Esophagus squamous epithelium (tissue), 5 donors: ENCODE data around the gene CFAP65. TPM values are rescaled to one million over a fixed set of nuclear protein-coding genes. Genes with fewer than 3 reads are reported as not detected.

ENCODE experiments used
- DNase-seq: peaks from one replicate; lab custom pipeline; 2025; lab: John Stamatoyannopoulos, UW
- H3K27ac ChIP-seq, 4 donors: fragments of 200-600 bp; sonication (generic); one replicate each; pipeline ENCODE4 v1.5.1; 2016 to 2019; ENCODE audit warnings: mild to moderate bottlenecking in 1 of 4
- H3K27me3 ChIP-seq, 4 donors: fragments of 200-600 bp; sonication (generic); 1 replicate in 3 of 4; 2 replicates in 1 of 4; pipeline versions ENCODE4 v1.5.1 to v1.6.0; 2017 to 2021; ENCODE audit warnings: antibody characterized with exemption in 1 of 4
- H3K36me3 ChIP-seq, 3 donors: fragments of 200-600 bp; sonication (generic); one replicate each; pipeline ENCODE4 v1.5.1; 2016 to 2019
- H3K4me1 ChIP-seq, 3 donors: fragments of 200-600 bp; sonication (generic); one replicate each; pipeline ENCODE4 v1.5.1; 2017 to 2019
- H3K4me3 ChIP-seq, 4 donors: fragments of 200-600 bp; sonication (generic); 1 replicate in 3 of 4; 2 replicates in 1 of 4; pipeline ENCODE4 v1.5.1; 2016 to 2019; ENCODE audit warnings: mild to moderate bottlenecking in 2 of 4, moderate library complexity in 1 of 4
- H3K9me3 ChIP-seq, 3 donors: fragments of 200-600 bp; sonication (generic); one replicate each; pipeline ENCODE4 v1.5.1; 2016 to 2019
- POLR2A ChIP-seq, 4 donors: fragments of 450-650 bp; IDR thresholded peaks; one replicate each; pipeline ENCODE4 v1.6.1; 2017; ENCODE audit warnings: antibody characterized with exemption in 4 of 4, mild to moderate bottlenecking in 4 of 4, moderate library complexity in 3 of 4
- WGBS, 2 donors: methylation state at CpG; one replicate each; pipeline ENCODE4 v1.1.5; 2018; 5-methylcytosine and 5-hydroxymethylcytosine counted together
- intact Hi-C: fragments of 100-400 bp; cut with DNase I; formaldehyde crosslinking; loops from one replicate; pipeline ENCODE4 v1.15.0; 2022
- total RNA-seq, 4 donors: library from RNA; depleted of rRNA; stranded (reverse); fragments of >200 nt; gene quantifications; one replicate each; pipeline ENCODE4 v1.1.0, GENCODE V29; 2016
- TF ChIP-seq, protein P1 (sequence below), 6 experiments: fragments of 450-650 bp in 4 of 6; fragments of 200-600 bp in 2 of 6; sonication (generic) in 2 of 6; IDR thresholded peaks; one replicate each; pipeline ENCODE4 v1.5.1; 2016 to 2019; ENCODE audit warnings: antibody characterized with exemption in 6 of 6, mild to moderate bottlenecking in 4 of 6, moderate library complexity in 4 of 6
- donor health status: DM: yes; HTN: yes; CAD: no.

The CFAP65 gene
- total RNA-seq, 4 donors from 2014 or later: 0.19 TPM; not detected in 3

DNA sequence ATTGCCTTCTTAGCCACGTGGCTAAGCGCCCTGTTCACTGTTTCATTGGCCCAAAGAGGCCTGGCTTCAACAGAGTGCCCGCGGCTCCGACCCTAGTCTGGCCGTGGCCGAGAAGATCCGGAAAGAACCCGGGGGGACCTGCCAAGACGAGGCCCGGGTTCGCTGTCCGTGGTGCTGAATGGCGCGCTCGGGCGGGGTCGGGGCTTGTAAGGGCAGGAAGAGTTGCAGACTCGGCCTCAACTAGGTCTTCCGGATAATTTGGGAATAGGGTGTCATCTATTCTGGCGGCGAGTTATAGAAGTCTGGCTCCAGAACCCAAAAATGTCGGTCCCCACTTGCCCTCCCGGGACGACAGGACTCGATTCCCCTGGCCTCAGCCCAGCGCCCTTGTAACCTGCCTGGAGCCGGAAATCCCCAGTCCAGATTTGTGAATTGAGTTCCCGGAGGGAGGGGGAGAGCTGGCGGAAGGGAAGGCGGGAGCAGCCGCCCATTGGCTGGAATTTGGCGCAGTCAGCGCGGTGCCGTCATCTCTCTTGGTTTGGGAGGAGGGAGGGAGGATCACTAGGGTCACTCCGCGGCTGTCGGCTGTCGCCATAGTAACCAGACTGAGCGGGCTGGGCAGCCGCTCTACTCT is 78.3 kb downstream of the CFAP65 start:
- no peak overlapping the region for H3K27ac ChIP-seq
- no peak overlapping the region for H3K4me3 ChIP-seq
- H3K27me3 ChIP-seq: peaks cover 33 to 96% (median 41%) of the 10 kb centered on the region in 4 donors

DNA sequence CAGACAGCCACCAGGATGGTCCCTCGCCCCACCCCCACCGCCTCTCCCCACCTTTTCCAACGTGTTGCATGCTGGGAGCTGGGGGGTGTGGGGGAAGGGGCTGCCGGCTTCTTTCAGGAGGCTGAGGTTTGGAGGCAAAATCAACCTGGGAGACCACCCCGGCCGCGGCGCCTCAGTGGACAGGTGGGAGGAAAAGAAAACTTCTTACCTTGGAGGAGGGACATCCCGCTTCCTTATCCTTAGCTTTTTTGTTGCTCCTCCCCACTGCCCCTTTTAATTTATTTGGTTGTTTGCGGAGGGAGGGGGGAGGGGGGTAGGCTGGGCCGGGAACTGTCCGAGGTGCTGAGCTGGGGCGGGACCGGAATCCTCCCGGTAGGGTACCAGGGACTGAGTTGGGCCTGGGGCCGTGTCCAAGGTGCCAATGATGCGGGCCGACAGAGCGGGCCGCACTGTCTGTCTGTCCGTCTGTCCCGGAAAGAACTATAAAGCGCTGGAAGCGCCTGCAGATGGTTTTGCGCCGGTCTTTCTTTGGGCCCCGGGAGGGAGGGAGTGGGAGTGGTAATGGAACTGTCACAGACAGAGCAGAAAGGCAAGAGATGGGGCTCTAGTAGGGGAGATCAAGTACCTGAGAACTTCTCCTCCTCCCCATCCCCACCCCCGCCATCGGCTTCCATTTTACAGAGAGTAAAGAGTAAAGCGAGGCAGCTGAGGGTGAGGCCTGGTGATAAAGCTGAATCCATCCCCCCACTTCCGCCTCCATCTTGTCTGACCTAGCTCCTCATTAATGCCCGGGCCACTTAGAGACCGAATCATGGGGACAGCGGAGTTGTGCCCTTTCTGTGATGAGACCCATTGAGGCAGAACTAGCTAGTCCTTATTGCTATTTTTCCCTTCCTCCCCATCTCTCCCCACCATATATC is 79.4 kb downstream of the CFAP65 start:
- peaks cover 3 to 36% (median 18%) of the 10 kb centered on the region in 3 donors for H3K4me1 ChIP-seq
- TF ChIP-seq, protein P1, sequence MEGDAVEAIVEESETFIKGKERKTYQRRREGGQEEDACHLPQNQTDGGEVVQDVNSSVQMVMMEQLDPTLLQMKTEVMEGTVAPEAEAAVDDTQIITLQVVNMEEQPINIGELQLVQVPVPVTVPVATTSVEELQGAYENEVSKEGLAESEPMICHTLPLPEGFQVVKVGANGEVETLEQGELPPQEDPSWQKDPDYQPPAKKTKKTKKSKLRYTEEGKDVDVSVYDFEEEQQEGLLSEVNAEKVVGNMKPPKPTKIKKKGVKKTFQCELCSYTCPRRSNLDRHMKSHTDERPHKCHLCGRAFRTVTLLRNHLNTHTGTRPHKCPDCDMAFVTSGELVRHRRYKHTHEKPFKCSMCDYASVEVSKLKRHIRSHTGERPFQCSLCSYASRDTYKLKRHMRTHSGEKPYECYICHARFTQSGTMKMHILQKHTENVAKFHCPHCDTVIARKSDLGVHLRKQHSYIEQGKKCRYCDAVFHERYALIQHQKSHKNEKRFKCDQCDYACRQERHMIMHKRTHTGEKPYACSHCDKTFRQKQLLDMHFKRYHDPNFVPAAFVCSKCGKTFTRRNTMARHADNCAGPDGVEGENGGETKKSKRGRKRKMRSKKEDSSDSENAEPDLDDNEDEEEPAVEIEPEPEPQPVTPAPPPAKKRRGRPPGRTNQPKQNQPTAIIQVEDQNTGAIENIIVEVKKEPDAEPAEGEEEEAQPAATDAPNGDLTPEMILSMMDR (IDR thresholded peaks at IDR 0.05): no peak
- no peak for TF ChIP-seq POLR2A (IDR thresholded peaks at IDR 0.05)
- H3K4me3 ChIP-seq: no peak overlapping the region
- no peak for DNase-seq
- peaks cover 33 to 98% (median 41%) of the 10 kb centered on the region in 4 donors for H3K27me3 ChIP-seq
- H3K27ac ChIP-seq: no peak overlapping the region
- intact Hi-C loops: no loop called here
- 11 to 20% methylated on average over 25 to 28 of the region's 34 CpGs for WGBS, 2 donors
- H3K36me3 ChIP-seq: no peaks in the 10 kb centered on the region
- H3K9me3 ChIP-seq: no peaks in the 10 kb centered on the region

More for the DNA sequence above, 78.3 kb downstream of the CFAP65 start:
- TF ChIP-seq, protein P1 (IDR thresholded peaks at IDR 0.05): no peak
- TF ChIP-seq POLR2A (IDR thresholded peaks at IDR 0.05): no peak
- Histone ChIP-seq H3K4me1 (peaks cover 3 to 36% (median 18%) of the 10 kb centered on the region in 3 donors), H3K36me3 (no peaks in the 10 kb centered on the region), H3K9me3 (no peaks in the 10 kb centered on the region)
- no peak for DNase-seq
- intact Hi-C loops: no loop called here
- WGBS, 2 donors: 5 to 8% methylated on average over 4 to 9 of the region's 42 CpGs

DNA sequence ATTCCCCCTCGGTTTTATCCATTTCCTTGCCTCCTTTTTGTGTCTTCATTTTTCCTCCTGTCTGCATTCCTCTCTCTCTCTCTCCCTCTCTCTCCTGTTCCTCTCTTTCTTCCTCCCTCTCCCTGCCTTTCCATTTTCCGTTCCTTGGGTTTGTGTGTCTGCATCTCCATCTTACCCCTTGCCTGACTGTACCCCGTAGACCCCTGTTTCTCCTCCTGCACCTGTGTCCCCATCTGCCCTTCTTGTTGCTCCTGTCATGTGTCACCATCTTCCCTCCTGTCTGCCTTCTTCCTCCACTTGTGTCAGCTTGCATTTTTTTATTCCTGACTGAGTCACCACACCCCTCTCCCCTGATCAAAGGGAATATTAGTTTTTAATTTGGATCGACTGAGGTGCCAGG is 80.1 kb downstream of the CFAP65 start:
- TF ChIP-seq POLR2A (IDR thresholded peaks at IDR 0.05): no peak
- TF ChIP-seq, protein P1 (IDR thresholded peaks at IDR 0.05): no peak
- no peaks in the 10 kb centered on the region for H3K9me3 ChIP-seq
- no peak overlapping the region for H3K4me3 ChIP-seq
- H3K36me3 ChIP-seq: no peaks in the 10 kb centered on the region
- no peak for DNase-seq
- H3K27ac ChIP-seq: no peak overlapping the region
- H3K27me3 ChIP-seq: peaks cover 33 to 100% (median 41%) of the 10 kb centered on the region in 4 donors
- WGBS, 2 donors: 8 to 13% methylated on average over 4 of the region's 4 CpGs
- peaks cover 3 to 36% (median 18%) of the 10 kb centered on the region in 3 donors for H3K4me1 ChIP-seq
- intact Hi-C loops: no loop called here

DNA sequence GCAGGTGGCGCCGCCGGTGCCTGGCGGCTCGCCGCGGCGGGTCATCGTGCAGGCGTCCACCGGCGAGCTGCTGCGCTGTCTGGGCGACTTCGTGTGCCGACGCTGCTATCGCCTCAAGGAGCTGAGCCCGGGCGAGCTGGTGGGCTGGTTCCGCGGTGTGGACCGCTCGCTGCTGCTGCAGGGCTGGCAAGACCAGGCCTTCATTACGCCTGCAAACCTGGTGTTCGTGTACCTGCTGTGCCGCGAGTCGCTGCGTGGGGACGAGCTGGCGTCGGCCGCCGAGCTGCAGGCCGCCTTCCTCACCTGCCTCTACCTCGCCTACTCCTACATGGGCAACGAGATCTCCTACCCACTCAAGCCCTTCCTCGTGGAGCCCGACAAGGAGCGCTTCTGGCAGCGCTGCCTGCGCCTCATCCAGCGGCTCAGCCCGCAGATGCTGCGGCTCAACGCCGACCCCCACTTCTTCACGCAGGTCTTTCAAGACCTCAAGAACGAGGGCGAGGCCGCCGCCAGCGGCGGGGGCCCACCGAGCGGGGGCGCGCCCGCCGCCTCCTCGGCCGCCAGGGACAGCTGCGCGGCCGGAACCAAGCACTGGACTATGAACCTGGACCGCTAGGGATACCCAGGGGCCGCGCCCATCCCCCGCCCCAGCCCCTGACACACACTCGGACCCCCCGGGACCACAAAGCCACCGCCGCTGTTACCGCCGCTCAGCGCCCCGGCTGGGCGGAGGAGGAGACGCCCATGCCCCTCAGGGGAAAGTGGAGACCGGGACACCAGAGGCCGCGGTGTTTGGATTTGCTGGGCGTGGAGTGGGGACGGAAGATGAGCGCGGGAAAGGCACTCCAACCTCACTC is 80.8 kb downstream of the CFAP65 start:
- H3K4me3 ChIP-seq: peak overlapping the region in 1 of 4 donors; percentile 66
- DNase-seq: no peak
- no peaks in the 10 kb centered on the region for H3K36me3 ChIP-seq
- no peaks in the 10 kb centered on the region for H3K9me3 ChIP-seq
- intact Hi-C loops: no loop called here
- H3K4me1 ChIP-seq: peaks cover 3 to 36% (median 18%) of the 10 kb centered on the region in 3 donors
- peaks cover 33 to 100% (median 41%) of the 10 kb centered on the region in 4 donors for H3K27me3 ChIP-seq
- TF ChIP-seq POLR2A (IDR thresholded peaks at IDR 0.05): no peak
- TF ChIP-seq, protein P1 (IDR thresholded peaks at IDR 0.05): no peak
- no peak overlapping the region for H3K27ac ChIP-seq
- WGBS, 2 donors: 5 to 8% methylated on average over 18 to 20 of the region's 87 CpGs
